ENCODE data around the gene PTAFR.

Gene PTAFR

DNA sequence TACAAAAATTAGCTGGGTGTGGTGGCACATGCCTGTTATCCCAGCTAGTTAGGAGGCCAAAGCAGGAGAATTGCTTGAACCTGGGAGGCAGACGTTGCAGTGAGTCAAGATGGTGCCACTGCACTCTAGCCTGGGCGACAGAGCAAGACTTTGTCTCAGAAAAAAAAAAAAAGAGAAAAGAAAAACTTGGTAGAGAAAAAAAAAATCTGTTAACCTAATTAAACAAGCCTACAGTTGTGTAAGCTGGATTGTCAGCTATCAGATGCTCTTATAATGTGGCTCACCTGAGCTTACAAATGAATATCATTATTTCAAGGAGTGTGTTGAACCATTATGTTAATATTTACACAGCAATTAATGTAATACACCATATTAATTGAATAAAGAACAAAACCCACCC lies 61.6 kb downstream of the PTAFR start:
- FAIRE-seq = no peak

GRCh38 chr1:28113242-28113572 lies 63.3 kb downstream of the PTAFR start:
- FAIRE-seq = no peak

GRCh38 chr1:28112388-28113241 lies 63.9 kb downstream of the PTAFR start:
- no peak for FAIRE-seq

DNA sequence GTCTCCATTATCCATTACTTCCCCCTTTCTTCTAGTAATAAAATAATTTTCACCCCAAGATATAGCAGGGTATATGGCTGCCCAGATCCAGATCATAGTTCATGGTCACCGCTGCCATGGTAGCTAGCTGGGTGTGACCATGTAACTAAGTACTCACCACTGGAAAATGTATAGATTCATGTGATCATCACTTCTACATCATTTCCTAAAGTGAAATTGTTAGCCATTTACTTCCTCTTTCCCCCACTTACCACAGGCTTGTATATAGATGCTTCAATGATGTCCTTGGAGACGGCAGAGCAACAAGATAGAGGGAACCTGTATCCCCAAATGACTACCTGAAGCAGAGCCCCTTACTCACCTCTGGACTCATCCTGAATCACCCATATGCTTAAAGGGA lies 65.3 kb downstream of the PTAFR start:
- FAIRE-seq = no peak

DNA sequence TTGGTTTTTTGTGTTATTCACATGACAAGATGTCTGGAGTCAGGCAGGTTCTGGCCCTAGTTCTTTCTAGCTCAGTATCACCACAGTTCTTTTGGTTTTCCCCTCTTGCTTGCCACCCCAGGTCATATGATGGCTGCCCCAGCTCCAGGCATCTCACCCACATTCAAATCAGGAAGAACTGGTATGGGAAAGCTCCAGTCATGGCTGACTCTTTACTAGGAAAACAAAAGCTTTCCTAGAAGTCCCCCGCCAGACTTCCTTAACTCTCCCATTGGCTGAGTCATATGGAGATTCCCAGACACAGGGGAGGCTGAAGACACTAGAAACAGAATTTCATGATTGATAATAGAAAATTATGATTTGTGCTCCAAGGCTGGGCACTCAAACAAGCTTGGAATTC lies 65.9 kb downstream of the PTAFR start:
- no peak for FAIRE-seq

DNA sequence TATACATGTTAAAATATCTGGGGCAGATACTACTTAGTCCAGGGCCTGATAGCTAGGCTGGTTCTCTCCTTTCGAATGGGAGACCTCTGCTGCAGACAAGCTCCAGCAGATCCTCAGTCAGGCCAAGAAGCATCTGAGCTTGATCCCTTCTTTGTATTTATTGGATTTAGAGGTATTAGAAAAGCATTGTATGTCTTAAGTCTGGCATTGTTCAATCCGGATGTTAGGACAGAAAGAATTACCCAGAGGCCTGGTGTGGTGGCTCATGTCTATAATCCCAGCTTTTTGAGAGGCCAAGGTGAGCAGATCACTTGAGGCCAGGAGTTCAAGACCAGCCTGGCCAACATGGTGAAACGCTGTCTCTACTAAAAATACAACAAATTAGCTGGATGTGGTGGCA lies 66.9 kb downstream of the PTAFR start:
- no peak for FAIRE-seq

GRCh38 chr1:28108001-28108400 lies 68.5 kb downstream of the PTAFR start:
- no peak for FAIRE-seq

GRCh38 chr1:28104866-28105467 lies 71.5 kb downstream of the PTAFR start:
- FAIRE-seq = no peak

- FAIRE-seq = no peak
Observed at GRCh38 chr1:28102189-28102588, 74.3 kb downstream of the PTAFR start.

DNA sequence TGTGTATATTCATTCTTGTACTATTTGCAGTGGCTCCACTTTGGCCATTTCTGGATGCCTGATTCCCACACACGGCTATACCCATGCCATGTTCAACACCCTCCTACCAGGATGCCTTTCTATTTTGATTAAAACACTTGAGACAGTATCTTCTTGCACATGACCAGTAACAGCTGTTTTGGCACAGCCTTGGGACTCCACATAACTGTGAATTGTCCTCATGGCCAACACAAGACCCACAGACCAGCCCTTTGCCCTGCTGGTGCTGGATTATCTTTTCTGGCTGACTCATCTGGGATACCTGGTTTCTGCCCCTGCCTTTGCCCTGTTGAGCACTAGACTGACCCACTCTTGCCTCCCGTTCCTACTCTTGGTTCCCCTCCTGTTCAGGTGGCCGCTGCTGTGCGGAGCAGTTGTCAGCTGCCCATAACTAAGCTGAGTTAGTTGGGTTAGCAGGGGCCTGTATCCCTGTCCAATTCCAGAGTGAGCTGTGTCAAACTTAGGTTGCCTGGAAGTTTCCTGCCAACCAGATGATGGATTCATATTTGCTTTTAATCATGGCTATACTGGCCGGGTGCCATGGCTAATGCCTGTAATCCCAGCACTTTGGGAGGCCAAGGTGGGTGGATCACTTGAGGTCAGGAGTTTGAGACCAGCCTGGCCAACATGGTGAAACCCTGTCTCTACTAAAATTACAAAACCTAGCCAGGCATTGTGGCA lies 77.3 kb downstream of the PTAFR start:
- no peak for FAIRE-seq

All from TTC549 (cell line).